HepG2 (cell line): ENCODE results near the gene HEPHL1. TPM values are rescaled to one million over a fixed set of nuclear protein-coding genes. Genes with fewer than 3 reads are reported as not detected.

Experiments
- ATAC-seq: fragments of 200-7000 bp; cut with Tn5 transposase; 3 replicates; pipeline ENCODE4 v1.9.1; 2020; ENCODE audit warnings: mild to moderate bottlenecking, moderate library complexity
- BruUV-seq: library from RNA; stranded (reverse); fragments of 400-500 nt; replicated peaks from 2 replicates; lab custom pipeline; 2021; lab: Mats Ljungman, UMichigan
- CTCF ChIA-PET: fragments of 300-600 bp; formaldehyde crosslinking; extraction: SDS; loops from one replicate; lab custom pipeline; 2021; ENCODE audit warnings: low total read pairs, inconsistent platforms, low intra/inter-chr PET ratio; lab: Yijun Ruan, JAX
- POLR2A ChIA-PET: fragments of 350-600 bp; sonication (Branson Sonifier 250); formaldehyde crosslinking; loops from one replicate; lab custom pipeline; 2020; ENCODE audit warnings: antibody characterized with exemption, inconsistent platforms; lab: Yijun Ruan, JAX
- DNase-seq: peaks from one replicate; pipeline ENCODE4 v3.0.0-alpha.2; 2015; ENCODE audit warnings: low spot score
- FAIRE-seq: peaks from 3 replicates; lab custom pipeline; 2011; peaks lifted over from hg19 to GRCh38; lab: Jason Lieb, UNC
- H2AFZ ChIP-seq: one replicate; pipeline ENCODE4 v1.6.1; 2011; ENCODE audit warnings: low read length, inconsistent platforms
- H3K27ac ChIP-seq: fragments of 300-600 bp; 3 replicates; pipeline ENCODE4 v1.8.0; 2011; ENCODE audit warnings: mixed run types, mild to moderate bottlenecking, mixed read lengths, low read length, inconsistent platforms; ENCODE audit not compliant: insufficient read depth; ENCODE audit errors: extremely low read length
- H3K27me3 ChIP-seq, 2 experiments: fragments of 200-600 bp in 1 of 2; 2 replicates in 1 of 2; 3 replicates in 1 of 2; pipeline versions ENCODE4 v1.6.0 to v1.8.0; 2011; ENCODE audit warnings: low read length in 2 of 2, mild to moderate bottlenecking in 2 of 2, moderate library complexity in 2 of 2, inconsistent platforms in 1 of 2; ENCODE audit not compliant: insufficient read depth in 2 of 2, control insufficient read depth in 1 of 2
- H3K36me3 ChIP-seq, 2 experiments: fragments of 200-600 bp in 1 of 2; replicated peaks in 1 of 2; 2 replicates in 1 of 2; 3 replicates in 1 of 2; pipeline versions ENCODE4 v1.5.1 to v1.8.0; 2011; ENCODE audit warnings: low read length in 2 of 2, inconsistent platforms in 1 of 2; ENCODE audit not compliant: insufficient read depth in 2 of 2, control insufficient read depth in 1 of 2
- H3K4me1 ChIP-seq: 2 replicates; pipeline ENCODE4 v1.5.1; 2012; ENCODE audit warnings: low read length, inconsistent platforms; ENCODE audit not compliant: insufficient read depth
- H3K4me2 ChIP-seq: 2 replicates; pipeline ENCODE4 v1.6.0; 2011; ENCODE audit warnings: low read depth, low read length, inconsistent platforms
- H3K4me3 ChIP-seq, 3 experiments: fragments of 200-600 bp in 1 of 3; sonication (generic), shearing (Covaris generic) in 1 of 3; replicated peaks in 1 of 3; 2 replicates each; pipeline ENCODE4 v1.5.1; 2011 to 2016; ENCODE audit warnings: low read length in 3 of 3, inconsistent platforms in 2 of 3, low read depth in 2 of 3, mild to moderate bottlenecking in 2 of 3, control low read depth in 1 of 3, mixed read lengths in 1 of 3; ENCODE audit not compliant: insufficient read depth in 1 of 3
- H3K79me2 ChIP-seq: one replicate; pipeline ENCODE4 v1.6.1; 2011; ENCODE audit warnings: low read length, inconsistent platforms; ENCODE audit not compliant: insufficient read depth
- H3K9ac ChIP-seq: 2 replicates; pipeline ENCODE4 v1.6.0; 2011; ENCODE audit warnings: mild to moderate bottlenecking, low read depth, low read length, inconsistent platforms; ENCODE audit not compliant: insufficient read depth
- H3K9me3 ChIP-seq: 2 replicates; pipeline ENCODE4 v1.5.1; 2012; ENCODE audit warnings: mild to moderate bottlenecking, low read length
- H4K20me1 ChIP-seq: 2 replicates; pipeline ENCODE4 v1.6.0; 2011; ENCODE audit warnings: inconsistent platforms, mild to moderate bottlenecking, low read length, moderate library complexity; ENCODE audit not compliant: insufficient read depth
- DNMT1 ChIP-seq: sonication (generic); formaldehyde crosslinking; IDR thresholded peaks from 2 replicates; pipeline ENCODE4 v1.5.1; 2020; ENCODE audit warnings: mild to moderate bottlenecking, missing genetic modification reagents
- FOXK2 ChIP-seq: fragments of 450-650 bp; IDR thresholded peaks from 2 replicates; pipeline ENCODE4 v1.6.1; 2016
- IRF9 ChIP-seq: sonication (generic); formaldehyde crosslinking; IDR thresholded peaks from 2 replicates; pipeline ENCODE4 v1.8.0; 2022; ENCODE audit warnings: missing genetic modification reagents, mild to moderate bottlenecking, borderline replicate concordance
- MAFK ChIP-seq, 2 experiments: IDR thresholded peaks in 1 of 2; conservative IDR thresholded peaks in 1 of 2; 2 replicates each; pipeline ENCODE4 v1.6.1; 2011; ENCODE audit warnings: improper control_type of control experiment in 2 of 2, low read length in 2 of 2
- MED13 ChIP-seq: sonication (generic); formaldehyde crosslinking; IDR thresholded peaks from 2 replicates; pipeline ENCODE4 v1.5.0; 2020; ENCODE audit warnings: missing genetic modification reagents
- MED8 ChIP-seq: sonication (generic); formaldehyde crosslinking; IDR thresholded peaks from 2 replicates; pipeline ENCODE4 v1.8.1; 2023; ENCODE audit warnings: mild to moderate bottlenecking, missing genetic modification reagents; ENCODE audit not compliant: insufficient replicate concordance
- MIER2 ChIP-seq: IDR thresholded peaks from 2 replicates; pipeline ENCODE4 v1.6.1; 2016; ENCODE audit warnings: missing biosample characterization, missing genetic modification reagents
- RAD21 ChIP-seq: fragments of 450-650 bp; formaldehyde crosslinking; IDR thresholded peaks from 2 replicates; pipeline ENCODE4 v1.5.0; 2020; ENCODE audit warnings: mild to moderate bottlenecking
- SOX5 ChIP-seq: IDR thresholded peaks from 2 replicates; pipeline ENCODE4 v1.6.1; 2016; ENCODE audit warnings: borderline replicate concordance
- SUZ12 ChIP-seq: fragments of 150-350 bp; IDR thresholded peaks from 2 replicates; pipeline ENCODE4 v1.6.1; 2014; ENCODE audit warnings: low read depth, low read length
- ZNF138 ChIP-seq: sonication (generic); formaldehyde crosslinking; IDR thresholded peaks from 2 replicates; pipeline ENCODE4 v1.5.0; 2020; ENCODE audit warnings: mild to moderate bottlenecking, low read depth, missing genetic modification reagents
- ZNF24 ChIP-seq: fragments of 450-650 bp; IDR thresholded peaks from 2 replicates; pipeline ENCODE4 v1.6.1; 2017; ENCODE audit warnings: antibody characterized with exemption, mild to moderate bottlenecking
- ZNF263 ChIP-seq: sonication (generic); formaldehyde crosslinking; IDR thresholded peaks from 2 replicates; pipeline ENCODE4 v1.4.0; 2020; ENCODE audit warnings: missing genetic modification reagents
- ZNF367 ChIP-seq: sonication (generic); formaldehyde crosslinking; IDR thresholded peaks from 2 replicates; pipeline ENCODE4 v1.4.0; 2020; ENCODE audit warnings: missing genetic modification reagents, borderline replicate concordance
- ZNF710 ChIP-seq: sonication (generic); formaldehyde crosslinking; IDR thresholded peaks from 2 replicates; pipeline ENCODE4 v1.5.0; 2020; ENCODE audit warnings: mild to moderate bottlenecking, missing genetic modification reagents, borderline replicate concordance
- ZNF788 ChIP-seq: sonication (generic); formaldehyde crosslinking; IDR thresholded peaks from 2 replicates; pipeline ENCODE4 v1.5.0; 2020; ENCODE audit warnings: mild to moderate bottlenecking, missing genetic modification reagents, borderline replicate concordance
- WGBS: methylation state at CpG from one replicate; pipeline ENCODE4 v1.1.6; 2017; ENCODE audit warnings: low lambda C conversion rate; 5-methylcytosine and 5-hydroxymethylcytosine counted together
- in situ Hi-C: cut with HindIII; loops from 2 replicates; pipeline ENCODE4 v1.10.0; 2017; ENCODE audit warnings: low pct_unique_long_range_greater_than_20kb; ENCODE audit not compliant: extremely low pct_ligation_motif_present
- intact Hi-C: fragments of 100-400 bp; cut with micrococcal nuclease; formaldehyde crosslinking; loops from one replicate; pipeline ENCODE4 v1.10.0; 2022; ENCODE audit not compliant: unreplicated experiment
- polyA plus RNA-seq, 8 experiments: library from polyadenylated mRNA; depleted of rRNA in 3 of 8; stranded (reverse) in 7 of 8; unstranded in 1 of 8; fragments of >200 nt; fragmentation: Illumina TruSeq in 4 of 8; extraction: Trizol in 4 of 8; gene quantifications; 2 replicates each; pipeline versions ENCODE4 v1.2.1 to v1.2.3, GENCODE V29; 2011 to 2016; ENCODE audit warnings: low read depth in 4 of 8, missing spikeins in 1 of 8, mixed read lengths in 1 of 8; ENCODE audit not compliant: insufficient read depth in 1 of 8
- total RNA-seq, 5 experiments: library from RNA; depleted of rRNA; stranded (reverse); fragments of >200 nt; fragmentation: Illumina TruSeq; extraction: Trizol; gene quantifications; 2 replicates each; pipeline ENCODE4 v1.2.3, GENCODE V29; 2016; ENCODE audit warnings: low read depth in 1 of 5

Gene HEPHL1
- total and polyA plus RNA-seq, 2 of the 13 experiments (the other 11 are each of a cell fraction or from before 2014, with no cell fraction given), result 0.04 to 0.05 TPM

DNA sequence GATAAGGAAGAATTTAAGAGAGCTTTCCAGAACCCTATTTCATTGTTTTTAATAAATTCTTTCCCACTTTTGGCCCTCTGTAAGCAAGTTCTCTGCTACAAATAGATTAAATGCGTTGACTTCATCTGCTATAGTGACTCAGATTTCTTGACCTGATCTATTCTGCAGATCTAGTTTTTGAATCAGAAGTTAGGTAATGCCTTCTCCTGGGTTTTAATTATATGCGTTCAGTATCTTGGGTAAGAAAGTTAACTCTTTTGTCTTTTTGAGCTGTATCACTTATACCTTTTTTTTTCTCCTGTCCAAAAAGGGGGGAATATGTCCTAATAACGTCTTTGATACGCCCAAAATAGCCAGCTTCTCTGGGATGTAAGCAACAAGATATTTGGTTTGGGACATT lies 2.4 kb upstream of the HEPHL1 start:
- Histone ChIP-seq H3K4me2 (no peak overlapping the region), H2AFZ (no peak overlapping the region), H3K27ac (no peak overlapping the region), H4K20me1 (no peaks in the 10 kb centered on the region), H3K4me3 (no peak overlapping the region), H3K9ac (no peak overlapping the region), H3K79me2 (no peaks in the 10 kb centered on the region), H3K27me3 (no peaks in the 10 kb centered on the region; a peak in 1 of 5 replicates), H3K9me3 (no peaks in the 10 kb centered on the region), H3K4me1 (no peaks in the 10 kb centered on the region), H3K36me3 (no peaks in the 10 kb centered on the region)
- FAIRE-seq (no peak), ATAC-seq (no peak), DNase-seq (no peak)
- ChIA-PET CTCF (no interaction called here), POLR2A (no interaction called here)
- TF ChIP-seq MAFK (conservative IDR thresholded peaks at IDR 0.05 in 1 of 2, IDR thresholded peaks at IDR 0.05 in 1 of 2; ENCODE audit: low read length in 2 of 2) (no peak), FOXK2 (no peak), ZNF788 (CRISPR knock-in tag) (no peak), RAD21 (CRISPR knock-in tag) (no peak), ZNF263 (CRISPR knock-in tag) (no peak), SOX5 (CRISPR knock-in tag) (no peak), SUZ12 (no peak), MIER2 (CRISPR knock-in tag) (no peak), ZNF367 (CRISPR knock-in tag) (no peak), DNMT1 (CRISPR knock-in tag) (no peak), ZNF710 (no peak), IRF9 (CRISPR knock-in tag) (no peak), MED8 (no peak), MED13 (CRISPR knock-in tag) (no peak), ZNF138 (CRISPR knock-in tag) (no peak), ZNF24 (no peak)
- intact Hi-C loops (no loop called here), in situ Hi-C loops (no loop called here)
- WGBS, result 10% methylated on average over 4 of the region's 4 CpGs
- BruUV-seq, result no TSS peak
